HG03469 (cell line): ENCODE measurements around the gene HNRNPAB.
"Not testable (repeated sequence)": the region's sequence is repeated elsewhere in the genome, so short reads cannot be mapped to it uniquely, and the experiment has no call there.

ENCODE experiments used
- ATAC-seq: cut with Tn5 transposase; IDR thresholded peaks from one replicate; pipeline ENCODE4 v1.9.1; 2021; ENCODE audit warnings: mild to moderate bottlenecking, moderate library complexity, moderate number of reproducible peaks; ENCODE audit not compliant: unreplicated experiment

HNRNPAB gene

GRCh38 chr5:178196281-178196812 lies 8.0 kb upstream of the HNRNPAB start:
- no peak for ATAC-seq

GRCh38 chr5:178196986-178197385 lies 7.3 kb upstream of the HNRNPAB start:
- ATAC-seq, result no peak

- not testable (repeated sequence) for ATAC-seq
These were observed 6.2 kb upstream of the HNRNPAB start for GRCh38 chr5:178198151-178198550.

- ATAC-seq, result no peak
These were observed 5.6 kb upstream of the HNRNPAB start for GRCh38 chr5:178198706-178199105.

- ATAC-seq, result no peak
These were observed 4.5 kb upstream of the HNRNPAB start for GRCh38 chr5:178199581-178200434.

GRCh38 chr5:178201221-178201926 lies 3.0 kb upstream of the HNRNPAB start:
- no peak for ATAC-seq

GRCh38 chr5:178201927-178202235 lies 2.5 kb upstream of the HNRNPAB start:
- no peak for ATAC-seq

- no peak for ATAC-seq
These were observed 1.8 kb upstream of the HNRNPAB start for GRCh38 chr5:178202541-178202940.

- no peak for ATAC-seq
These were observed 607 bp upstream of the HNRNPAB start for GRCh38 chr5:178203670-178204181.

GRCh38 chr5:178204935-178205748 lies 809 bp downstream of the HNRNPAB start:
- peak; percentile 24 for ATAC-seq

GRCh38 chr5:178205749-178206047 lies 1.4 kb downstream of the HNRNPAB start:
- ATAC-seq, result no peak

GRCh38 chr5:178206166-178207101 lies 2.1 kb downstream of the HNRNPAB start:
- ATAC-seq, result no peak

- ATAC-seq, result no peak
These were observed 3.0 kb downstream of the HNRNPAB start for GRCh38 chr5:178207183-178207916.

GRCh38 chr5:178207917-178208280 lies 3.6 kb downstream of the HNRNPAB start:
- no peak for ATAC-seq

GRCh38 chr5:178208540-178209227 lies 4.4 kb downstream of the HNRNPAB start:
- ATAC-seq, result no peak

- ATAC-seq, result no peak
These were observed 5.2 kb downstream of the HNRNPAB start for GRCh38 chr5:178209334-178210072.

GRCh38 chr5:178210073-178210535 lies 5.8 kb downstream of the HNRNPAB start:
- no peak for ATAC-seq

GRCh38 chr5:178210686-178211085 lies 6.4 kb downstream of the HNRNPAB start:
- no peak for ATAC-seq
